ENCODE measurements around the gene B9D2.

B9D2 gene

DNA sequence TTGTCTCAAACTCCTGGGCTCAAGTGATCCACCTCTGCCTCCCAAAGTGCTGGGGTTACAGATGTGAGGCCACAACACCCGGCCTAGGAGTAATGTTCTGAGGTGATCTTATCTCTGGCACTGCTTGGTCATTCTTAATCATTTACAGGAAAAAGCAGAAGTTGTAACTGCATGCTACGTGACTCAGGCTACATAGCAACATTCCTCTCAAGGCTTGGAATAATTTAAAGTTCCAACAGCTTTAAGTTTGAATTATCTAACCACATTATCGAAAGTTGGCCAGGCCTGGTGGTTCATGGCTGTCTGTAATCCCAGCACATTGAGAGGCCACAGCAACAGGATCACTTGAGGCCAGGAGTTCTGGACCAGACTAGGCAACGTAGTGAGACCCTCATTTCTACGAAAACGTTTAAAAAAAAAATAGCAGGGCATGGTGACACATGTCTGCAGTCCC, 3.9 kb upstream of the B9D2 start:
- H3K27ac ChIP-seq (ENCODE audit: extremely low read depth, low read depth, low read length): no peak overlapping the region
- H3K4me3 ChIP-seq (ENCODE audit: low read depth, low read length): no peak overlapping the region
- TF ChIP-seq ZNF585B (tag by site-specific recombination; IDR thresholded peaks at IDR 0.05) (no peak), ZNF221 (tag by site-specific recombination; IDR thresholded peaks at IDR 0.05; ENCODE audit: borderline replicate concordance) (no peak), ZNF184 (tag by site-specific recombination; IDR thresholded peaks at IDR 0.05) (no peak), EGR2 (tag by site-specific recombination; IDR thresholded peaks at IDR 0.05; ENCODE audit: low read depth) (no peak), ZNF202 (tag by site-specific recombination; IDR thresholded peaks at IDR 0.05; ENCODE audit: borderline replicate concordance) (no peak), ZNF558 (tag by site-specific recombination; IDR thresholded peaks at IDR 0.05) (no peak), SP7 (tag by site-specific recombination; IDR thresholded peaks at IDR 0.05) (no peak), ZNF571 (tag by site-specific recombination; IDR thresholded peaks at IDR 0.05) (no peak), ZNF350 (tag by site-specific recombination; IDR thresholded peaks at IDR 0.05) (no peak)
- TF ChIP-seq, protein P1, sequence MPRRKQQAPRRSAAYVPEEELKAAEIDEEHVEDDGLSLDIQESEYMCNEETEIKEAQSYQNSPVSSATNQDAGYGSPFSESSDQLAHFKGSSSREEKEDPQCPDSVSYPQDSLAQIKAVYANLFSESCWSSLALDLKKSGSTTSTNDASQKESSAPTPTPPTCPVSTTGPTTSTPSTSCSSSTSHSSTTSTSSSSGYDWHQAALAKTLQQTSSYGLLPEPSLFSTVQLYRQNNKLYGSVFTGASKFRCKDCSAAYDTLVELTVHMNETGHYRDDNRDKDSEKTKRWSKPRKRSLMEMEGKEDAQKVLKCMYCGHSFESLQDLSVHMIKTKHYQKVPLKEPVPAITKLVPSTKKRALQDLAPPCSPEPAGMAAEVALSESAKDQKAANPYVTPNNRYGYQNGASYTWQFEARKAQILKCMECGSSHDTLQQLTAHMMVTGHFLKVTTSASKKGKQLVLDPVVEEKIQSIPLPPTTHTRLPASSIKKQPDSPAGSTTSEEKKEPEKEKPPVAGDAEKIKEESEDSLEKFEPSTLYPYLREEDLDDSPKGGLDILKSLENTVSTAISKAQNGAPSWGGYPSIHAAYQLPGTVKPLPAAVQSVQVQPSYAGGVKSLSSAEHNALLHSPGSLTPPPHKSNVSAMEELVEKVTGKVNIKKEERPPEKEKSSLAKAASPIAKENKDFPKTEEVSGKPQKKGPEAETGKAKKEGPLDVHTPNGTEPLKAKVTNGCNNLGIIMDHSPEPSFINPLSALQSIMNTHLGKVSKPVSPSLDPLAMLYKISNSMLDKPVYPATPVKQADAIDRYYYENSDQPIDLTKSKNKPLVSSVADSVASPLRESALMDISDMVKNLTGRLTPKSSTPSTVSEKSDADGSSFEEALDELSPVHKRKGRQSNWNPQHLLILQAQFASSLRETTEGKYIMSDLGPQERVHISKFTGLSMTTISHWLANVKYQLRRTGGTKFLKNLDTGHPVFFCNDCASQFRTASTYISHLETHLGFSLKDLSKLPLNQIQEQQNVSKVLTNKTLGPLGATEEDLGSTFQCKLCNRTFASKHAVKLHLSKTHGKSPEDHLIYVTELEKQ (tag by site-specific recombination; IDR thresholded peaks at IDR 0.05; ENCODE audit: borderline replicate concordance): no peak
- TF ChIP-seq, protein P2, sequence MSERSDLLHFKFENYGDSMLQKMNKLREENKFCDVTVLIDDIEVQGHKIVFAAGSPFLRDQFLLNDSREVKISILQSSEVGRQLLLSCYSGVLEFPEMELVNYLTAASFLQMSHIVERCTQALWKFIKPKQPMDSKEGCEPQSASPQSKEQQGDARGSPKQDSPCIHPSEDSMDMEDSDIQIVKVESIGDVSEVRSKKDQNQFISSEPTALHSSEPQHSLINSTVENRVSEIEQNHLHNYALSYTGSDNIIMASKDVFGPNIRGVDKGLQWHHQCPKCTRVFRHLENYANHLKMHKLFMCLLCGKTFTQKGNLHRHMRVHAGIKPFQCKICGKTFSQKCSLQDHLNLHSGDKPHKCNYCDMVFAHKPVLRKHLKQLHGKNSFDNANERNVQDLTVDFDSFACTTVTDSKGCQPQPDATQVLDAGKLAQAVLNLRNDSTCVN (tag by site-specific recombination; optimal IDR thresholded peaks at IDR 0.05): no peak
- TF ChIP-seq, protein P3, sequence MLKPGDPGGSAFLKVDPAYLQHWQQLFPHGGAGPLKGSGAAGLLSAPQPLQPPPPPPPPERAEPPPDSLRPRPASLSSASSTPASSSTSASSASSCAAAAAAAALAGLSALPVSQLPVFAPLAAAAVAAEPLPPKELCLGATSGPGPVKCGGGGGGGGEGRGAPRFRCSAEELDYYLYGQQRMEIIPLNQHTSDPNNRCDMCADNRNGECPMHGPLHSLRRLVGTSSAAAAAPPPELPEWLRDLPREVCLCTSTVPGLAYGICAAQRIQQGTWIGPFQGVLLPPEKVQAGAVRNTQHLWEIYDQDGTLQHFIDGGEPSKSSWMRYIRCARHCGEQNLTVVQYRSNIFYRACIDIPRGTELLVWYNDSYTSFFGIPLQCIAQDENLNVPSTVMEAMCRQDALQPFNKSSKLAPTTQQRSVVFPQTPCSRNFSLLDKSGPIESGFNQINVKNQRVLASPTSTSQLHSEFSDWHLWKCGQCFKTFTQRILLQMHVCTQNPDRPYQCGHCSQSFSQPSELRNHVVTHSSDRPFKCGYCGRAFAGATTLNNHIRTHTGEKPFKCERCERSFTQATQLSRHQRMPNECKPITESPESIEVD (tag by site-specific recombination; IDR thresholded peaks at IDR 0.05): no peak
- TF ChIP-seq, protein P4, sequence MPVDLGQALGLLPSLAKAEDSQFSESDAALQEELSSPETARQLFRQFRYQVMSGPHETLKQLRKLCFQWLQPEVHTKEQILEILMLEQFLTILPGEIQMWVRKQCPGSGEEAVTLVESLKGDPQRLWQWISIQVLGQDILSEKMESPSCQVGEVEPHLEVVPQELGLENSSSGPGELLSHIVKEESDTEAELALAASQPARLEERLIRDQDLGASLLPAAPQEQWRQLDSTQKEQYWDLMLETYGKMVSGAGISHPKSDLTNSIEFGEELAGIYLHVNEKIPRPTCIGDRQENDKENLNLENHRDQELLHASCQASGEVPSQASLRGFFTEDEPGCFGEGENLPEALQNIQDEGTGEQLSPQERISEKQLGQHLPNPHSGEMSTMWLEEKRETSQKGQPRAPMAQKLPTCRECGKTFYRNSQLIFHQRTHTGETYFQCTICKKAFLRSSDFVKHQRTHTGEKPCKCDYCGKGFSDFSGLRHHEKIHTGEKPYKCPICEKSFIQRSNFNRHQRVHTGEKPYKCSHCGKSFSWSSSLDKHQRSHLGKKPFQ (tag by site-specific recombination; IDR thresholded peaks at IDR 0.05): no peak
- TF ChIP-seq, protein P5, sequence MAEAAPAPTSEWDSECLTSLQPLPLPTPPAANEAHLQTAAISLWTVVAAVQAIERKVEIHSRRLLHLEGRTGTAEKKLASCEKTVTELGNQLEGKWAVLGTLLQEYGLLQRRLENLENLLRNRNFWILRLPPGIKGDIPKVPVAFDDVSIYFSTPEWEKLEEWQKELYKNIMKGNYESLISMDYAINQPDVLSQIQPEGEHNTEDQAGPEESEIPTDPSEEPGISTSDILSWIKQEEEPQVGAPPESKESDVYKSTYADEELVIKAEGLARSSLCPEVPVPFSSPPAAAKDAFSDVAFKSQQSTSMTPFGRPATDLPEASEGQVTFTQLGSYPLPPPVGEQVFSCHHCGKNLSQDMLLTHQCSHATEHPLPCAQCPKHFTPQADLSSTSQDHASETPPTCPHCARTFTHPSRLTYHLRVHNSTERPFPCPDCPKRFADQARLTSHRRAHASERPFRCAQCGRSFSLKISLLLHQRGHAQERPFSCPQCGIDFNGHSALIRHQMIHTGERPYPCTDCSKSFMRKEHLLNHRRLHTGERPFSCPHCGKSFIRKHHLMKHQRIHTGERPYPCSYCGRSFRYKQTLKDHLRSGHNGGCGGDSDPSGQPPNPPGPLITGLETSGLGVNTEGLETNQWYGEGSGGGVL (tag by site-specific recombination; IDR thresholded peaks at IDR 0.05): no peak
- TF ChIP-seq, protein P6, sequence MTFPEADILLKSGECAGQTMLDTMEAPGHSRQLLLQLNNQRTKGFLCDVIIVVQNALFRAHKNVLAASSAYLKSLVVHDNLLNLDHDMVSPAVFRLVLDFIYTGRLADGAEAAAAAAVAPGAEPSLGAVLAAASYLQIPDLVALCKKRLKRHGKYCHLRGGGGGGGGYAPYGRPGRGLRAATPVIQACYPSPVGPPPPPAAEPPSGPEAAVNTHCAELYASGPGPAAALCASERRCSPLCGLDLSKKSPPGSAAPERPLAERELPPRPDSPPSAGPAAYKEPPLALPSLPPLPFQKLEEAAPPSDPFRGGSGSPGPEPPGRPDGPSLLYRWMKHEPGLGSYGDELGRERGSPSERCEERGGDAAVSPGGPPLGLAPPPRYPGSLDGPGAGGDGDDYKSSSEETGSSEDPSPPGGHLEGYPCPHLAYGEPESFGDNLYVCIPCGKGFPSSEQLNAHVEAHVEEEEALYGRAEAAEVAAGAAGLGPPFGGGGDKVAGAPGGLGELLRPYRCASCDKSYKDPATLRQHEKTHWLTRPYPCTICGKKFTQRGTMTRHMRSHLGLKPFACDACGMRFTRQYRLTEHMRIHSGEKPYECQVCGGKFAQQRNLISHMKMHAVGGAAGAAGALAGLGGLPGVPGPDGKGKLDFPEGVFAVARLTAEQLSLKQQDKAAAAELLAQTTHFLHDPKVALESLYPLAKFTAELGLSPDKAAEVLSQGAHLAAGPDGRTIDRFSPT (tag by site-specific recombination; IDR thresholded peaks at IDR 0.05): no peak
- TF ChIP-seq, protein P7, sequence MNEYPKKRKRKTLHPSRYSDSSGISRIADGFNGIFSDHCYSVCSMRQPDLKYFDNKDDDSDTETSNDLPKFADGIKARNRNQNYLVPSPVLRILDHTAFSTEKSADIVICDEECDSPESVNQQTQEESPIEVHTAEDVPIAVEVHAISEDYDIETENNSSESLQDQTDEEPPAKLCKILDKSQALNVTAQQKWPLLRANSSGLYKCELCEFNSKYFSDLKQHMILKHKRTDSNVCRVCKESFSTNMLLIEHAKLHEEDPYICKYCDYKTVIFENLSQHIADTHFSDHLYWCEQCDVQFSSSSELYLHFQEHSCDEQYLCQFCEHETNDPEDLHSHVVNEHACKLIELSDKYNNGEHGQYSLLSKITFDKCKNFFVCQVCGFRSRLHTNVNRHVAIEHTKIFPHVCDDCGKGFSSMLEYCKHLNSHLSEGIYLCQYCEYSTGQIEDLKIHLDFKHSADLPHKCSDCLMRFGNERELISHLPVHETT (tag by site-specific recombination; IDR thresholded peaks at IDR 0.05): no peak
- TF ChIP-seq, protein P8, sequence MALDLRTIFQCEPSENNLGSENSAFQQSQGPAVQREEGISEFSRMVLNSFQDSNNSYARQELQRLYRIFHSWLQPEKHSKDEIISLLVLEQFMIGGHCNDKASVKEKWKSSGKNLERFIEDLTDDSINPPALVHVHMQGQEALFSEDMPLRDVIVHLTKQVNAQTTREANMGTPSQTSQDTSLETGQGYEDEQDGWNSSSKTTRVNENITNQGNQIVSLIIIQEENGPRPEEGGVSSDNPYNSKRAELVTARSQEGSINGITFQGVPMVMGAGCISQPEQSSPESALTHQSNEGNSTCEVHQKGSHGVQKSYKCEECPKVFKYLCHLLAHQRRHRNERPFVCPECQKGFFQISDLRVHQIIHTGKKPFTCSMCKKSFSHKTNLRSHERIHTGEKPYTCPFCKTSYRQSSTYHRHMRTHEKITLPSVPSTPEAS (tag by site-specific recombination; IDR thresholded peaks at IDR 0.05): no peak
- TF ChIP-seq, protein P9, sequence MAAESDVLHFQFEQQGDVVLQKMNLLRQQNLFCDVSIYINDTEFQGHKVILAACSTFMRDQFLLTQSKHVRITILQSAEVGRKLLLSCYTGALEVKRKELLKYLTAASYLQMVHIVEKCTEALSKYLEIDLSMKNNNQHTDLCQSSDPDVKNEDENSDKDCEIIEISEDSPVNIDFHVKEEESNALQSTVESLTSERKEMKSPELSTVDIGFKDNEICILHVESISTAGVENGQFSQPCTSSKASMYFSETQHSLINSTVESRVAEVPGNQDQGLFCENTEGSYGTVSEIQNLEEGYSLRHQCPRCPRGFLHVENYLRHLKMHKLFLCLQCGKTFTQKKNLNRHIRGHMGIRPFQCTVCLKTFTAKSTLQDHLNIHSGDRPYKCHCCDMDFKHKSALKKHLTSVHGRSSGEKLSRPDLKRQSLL (tag by site-specific recombination; IDR thresholded peaks at IDR 0.05): no peak
- POLR2A ChIA-PET: no interaction called here
- no peaks in the 10 kb centered on the region; a peak in 1 of 3 replicates for H3K36me3 ChIP-seq (ENCODE audit: control insufficient read depth in 2 of 2, insufficient read depth in 1 of 2, low read length in 2 of 2)
- H3K4me1 ChIP-seq (ENCODE audit: control insufficient read depth, insufficient read depth, low read length): 0 out of 2 replicates have a peak, but pooled peaks cover 5% of the 10 kb centered on the region
- no peaks in the 10 kb centered on the region for H3K9me3 ChIP-seq (ENCODE audit: control insufficient read depth, insufficient read depth, low read depth, low read length)
- CTCF ChIA-PET: interaction anchor here (0.6 to 1.4 kb wide), 4 partner anchors 11 to 203 kb away, joined by 3 to 4 read pairs (median 4); no protein-coding TSS in a partner anchor
